HUES64 (cell line): ENCODE data around the gene KCTD7.
"Not testable (repeated sequence)": the region's sequence is repeated elsewhere in the genome, so short reads cannot be mapped to it uniquely, and the experiment has no call there.

Experiments
- H3K27ac ChIP-seq: 2 replicates; pipeline ENCODE4 v1.7.0; 2013; ENCODE audit warnings: low read depth, low read length, inconsistent platforms
- H3K27me3 ChIP-seq: 2 replicates; pipeline ENCODE4 v1.6.1; 2013; ENCODE audit warnings: mild to moderate bottlenecking, low read length; ENCODE audit not compliant: insufficient read depth
- H3K36me3 ChIP-seq: 2 replicates; pipeline ENCODE4 v1.6.1; 2013; ENCODE audit warnings: mild to moderate bottlenecking, low read length; ENCODE audit not compliant: insufficient read depth
- H3K4me1 ChIP-seq: 2 replicates; pipeline ENCODE4 v1.6.1; 2013; ENCODE audit warnings: mild to moderate bottlenecking, low read length, moderate library complexity; ENCODE audit not compliant: insufficient read depth
- H3K4me3 ChIP-seq: 2 replicates; pipeline ENCODE4 v1.5.1; 2013; ENCODE audit warnings: mild to moderate bottlenecking, low read length, moderate library complexity
- H3K9ac ChIP-seq: 2 replicates; pipeline ENCODE4 v1.6.1; 2013; ENCODE audit warnings: mild to moderate bottlenecking, low read depth, low read length
- H3K9me3 ChIP-seq: 2 replicates; pipeline ENCODE4 v1.6.1; 2013; ENCODE audit warnings: low read depth, low read length; ENCODE audit not compliant: insufficient read depth
- WGBS: fragments of 150-250, 120-280 bp; methylation state at CpG from one replicate; pipeline ENCODE4 v1.1.7; 2013; ENCODE audit warnings: missing lambda C conversion rate; 5-methylcytosine and 5-hydroxymethylcytosine counted together

The KCTD7 gene

GRCh38 chr7:66591799-66592596 is 36.7 kb upstream of the KCTD7 start:
- H3K27me3 ChIP-seq: no peaks in the 10 kb centered on the region
- under 1% methylated on average over 83 of the region's 83 CpGs for WGBS
- peaks cover 3% of the 10 kb centered on the region; the same call in 1 of the 2 replicates for H3K36me3 ChIP-seq
- H3K4me1 ChIP-seq: peaks cover 4% of the 10 kb centered on the region; the same call in 1 of the 2 replicates
- H3K9me3 ChIP-seq: peaks cover 10% of the 10 kb centered on the region; the same call in 1 of the 2 replicates
- H3K9ac ChIP-seq: peak overlapping the region; percentile 91
- peak overlapping the region; percentile 99 for H3K27ac ChIP-seq
- peak overlapping the region; percentile 79 for H3K4me3 ChIP-seq

DNA sequence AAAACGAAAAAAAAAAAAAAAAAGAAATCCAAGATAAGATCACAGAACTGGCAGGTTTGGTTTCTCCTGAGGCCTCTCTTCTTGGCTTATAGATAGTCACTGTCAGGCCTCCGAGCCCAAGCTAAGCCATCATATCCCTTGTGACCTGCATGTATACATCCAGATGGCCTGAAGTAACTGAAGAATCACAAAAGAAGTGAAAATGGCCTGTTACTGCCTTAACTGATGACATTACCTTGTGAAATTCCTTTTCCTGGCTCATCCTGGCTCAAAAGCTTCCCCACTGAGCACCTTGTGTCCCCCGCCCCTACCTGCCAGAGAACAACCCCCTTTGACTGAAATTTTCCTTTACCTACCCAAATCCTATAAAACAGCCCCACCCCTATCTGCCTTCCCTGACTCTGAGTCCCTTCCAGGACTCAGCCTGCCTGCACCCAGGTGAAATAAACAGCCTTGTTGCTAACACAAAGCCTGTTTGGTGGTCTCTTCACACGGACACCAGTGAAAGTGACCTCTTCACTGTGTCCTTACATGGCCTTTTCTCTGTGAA is 36.0 kb upstream of the KCTD7 start:
- not testable (repeated sequence) for H3K27me3 ChIP-seq, H3K36me3 ChIP-seq, H3K4me1 ChIP-seq
- H3K4me3 ChIP-seq: peak overlapping the region; percentile 79
- peaks cover 10% of the 10 kb centered on the region; the same call in 1 of the 2 replicates for H3K9me3 ChIP-seq
- H3K9ac ChIP-seq: peak overlapping the region; percentile 91
- 36% methylated on average over 3 of the region's 4 CpGs for whole genome bisulfite sequencing
- peak overlapping the region; percentile 99 for H3K27ac ChIP-seq

GRCh38 chr7:66594082-66594481 is 34.6 kb upstream of the KCTD7 start:
- H3K36me3 ChIP-seq, H3K4me3 ChIP-seq, H3K9ac ChIP-seq, H3K27me3 ChIP-seq, H3K27ac ChIP-seq, H3K4me1 ChIP-seq: not testable (repeated sequence)
- peaks cover 10% of the 10 kb centered on the region; the same call in 1 of the 2 replicates for H3K9me3 ChIP-seq
- WGBS: 96% methylated on average over 5 of the region's 8 CpGs

- Histone ChIP-seq H3K9me3 (peaks cover 10% of the 10 kb centered on the region; the same call in 1 of the 2 replicates), H3K9ac (no peak overlapping the region), H3K36me3 (no peaks in the 10 kb centered on the region), H3K27ac (no peak overlapping the region), H3K4me1 (peaks cover 2% of the 10 kb centered on the region; the same call in 1 of the 2 replicates), H3K27me3 (no peaks in the 10 kb centered on the region), H3K4me3 (no peak overlapping the region)
- WGBS: 94% methylated on average over 2 of the region's 2 CpGs
These were observed 31.2 kb upstream of the KCTD7 start for GRCh38 chr7:66597461-66597860.

DNA sequence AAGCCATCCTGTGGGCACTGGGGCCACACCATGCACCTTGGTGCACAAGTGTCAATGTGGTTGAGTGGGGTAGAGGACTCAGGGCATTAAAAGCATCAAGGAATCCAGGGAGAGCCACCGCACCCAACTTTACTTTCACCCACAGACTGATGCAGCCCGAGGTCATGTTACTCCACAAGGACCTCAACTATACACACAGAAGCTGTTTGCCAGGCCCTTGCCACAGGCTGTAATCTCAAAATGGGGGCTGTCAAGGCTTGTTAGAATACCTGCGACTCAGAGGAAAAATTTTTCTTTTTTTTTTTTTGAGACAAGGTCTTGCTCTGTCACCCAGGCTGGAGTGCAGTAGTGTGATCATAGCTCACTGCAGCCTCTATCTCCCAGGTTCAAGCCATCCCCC is 26.5 kb upstream of the KCTD7 start:
- H3K9me3 ChIP-seq: no peaks in the 10 kb centered on the region
- H3K4me3 ChIP-seq: no peak overlapping the region
- no peaks in the 10 kb centered on the region for H3K36me3 ChIP-seq
- no peaks in the 10 kb centered on the region for H3K27me3 ChIP-seq
- WGBS: 92% methylated on average over 3 of the region's 3 CpGs
- H3K4me1 ChIP-seq: no peaks in the 10 kb centered on the region
- no peak overlapping the region for H3K9ac ChIP-seq
- H3K27ac ChIP-seq: no peak overlapping the region

- no peak overlapping the region for H3K9ac ChIP-seq
- WGBS: 96% methylated on average over 1 of the region's 1 CpG
These were observed 24.5 kb upstream of the KCTD7 start for GRCh38 chr7:66604198-66604597.

GRCh38 chr7:66606540-66607291 is 22.0 kb upstream of the KCTD7 start:
- not testable (repeated sequence) for H3K27me3 ChIP-seq, H3K36me3 ChIP-seq, H3K9me3 ChIP-seq, H3K4me1 ChIP-seq, H3K4me3 ChIP-seq, H3K27ac ChIP-seq, H3K9ac ChIP-seq
- 92% methylated on average over 34 of the region's 34 CpGs for WGBS

More at GRCh38 chr7:66604198-66604597, 24.5 kb upstream of the KCTD7 start:
- no peaks in the 10 kb centered on the region for H3K36me3 ChIP-seq
- no peak overlapping the region for H3K4me3 ChIP-seq
- H3K27me3 ChIP-seq: no peaks in the 10 kb centered on the region
- no peaks in the 10 kb centered on the region for H3K4me1 ChIP-seq
- no peak overlapping the region for H3K27ac ChIP-seq
- H3K9me3 ChIP-seq: no peaks in the 10 kb centered on the region

DNA sequence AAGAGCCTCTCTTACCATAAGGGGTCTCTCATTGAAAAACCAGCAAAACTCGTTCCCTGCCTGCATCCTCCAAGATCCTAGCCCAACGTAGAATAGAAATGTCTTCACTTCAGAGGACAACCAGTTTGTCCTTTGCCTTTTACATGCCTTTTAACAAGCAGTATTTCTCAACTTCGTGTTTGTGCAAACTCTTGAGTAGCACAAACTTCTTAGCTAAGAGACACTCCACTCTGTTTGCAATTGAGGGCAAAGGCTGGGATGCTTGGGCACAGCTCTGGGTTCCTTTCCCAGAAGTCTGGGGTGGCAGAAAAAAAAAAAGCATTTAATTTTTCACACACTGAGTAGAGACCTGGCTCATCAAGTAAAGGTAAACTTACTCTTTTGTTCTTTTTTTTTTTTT is 19.5 kb upstream of the KCTD7 start:
- Histone ChIP-seq H3K27ac (no peak overlapping the region), H3K9ac (no peak overlapping the region), H3K4me3 (no peak overlapping the region), H3K27me3 (no peaks in the 10 kb centered on the region), H3K36me3 (no peaks in the 10 kb centered on the region), H3K4me1 (no peaks in the 10 kb centered on the region), H3K9me3 (no peaks in the 10 kb centered on the region)
- WGBS: 78% methylated on average over 3 of the region's 3 CpGs

DNA sequence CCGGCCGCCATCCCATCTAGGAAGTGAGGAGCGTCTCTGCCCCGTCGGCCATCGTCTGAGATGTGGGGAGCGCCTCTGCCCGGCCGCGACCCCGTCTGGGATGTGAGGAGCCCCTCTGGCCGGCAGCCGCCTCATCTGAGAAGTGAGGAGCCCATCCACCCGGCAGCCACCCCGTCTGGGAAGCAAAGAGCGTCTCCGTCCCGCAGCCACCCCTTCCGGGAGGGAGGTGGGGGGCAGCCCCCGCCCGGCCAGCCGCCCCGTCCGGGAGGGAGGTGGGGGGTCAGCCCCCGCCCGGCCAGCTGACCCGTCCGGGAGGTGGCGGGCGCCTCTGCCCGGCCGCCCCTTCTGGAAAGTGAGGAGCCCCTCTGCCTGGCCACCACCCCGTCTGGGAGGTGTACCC is 14.1 kb upstream of the KCTD7 start:
- 97% methylated on average over 33 of the region's 33 CpGs for WGBS
- H3K4me1 ChIP-seq: peaks cover 16% of the 10 kb centered on the region
- H3K9me3 ChIP-seq, H3K27me3 ChIP-seq, H3K4me3 ChIP-seq, H3K36me3 ChIP-seq, H3K27ac ChIP-seq, H3K9ac ChIP-seq: not testable (repeated sequence)

GRCh38 chr7:66615699-66616098 is 13.0 kb upstream of the KCTD7 start:
- H3K9ac ChIP-seq: no peak overlapping the region
- no peaks in the 10 kb centered on the region for H3K36me3 ChIP-seq
- H3K9me3 ChIP-seq: no peaks in the 10 kb centered on the region
- no peak overlapping the region for H3K27ac ChIP-seq
- no peaks in the 10 kb centered on the region for H3K27me3 ChIP-seq
- H3K4me3 ChIP-seq: no peak overlapping the region
- H3K4me1 ChIP-seq: peaks cover 20% of the 10 kb centered on the region
- WGBS: 100% methylated on average over 1 of the region's 1 CpG

GRCh38 chr7:66617295-66617694 is 11.4 kb upstream of the KCTD7 start:
- Histone ChIP-seq H3K27me3 (no peaks in the 10 kb centered on the region), H3K9me3 (no peaks in the 10 kb centered on the region), H3K27ac (no peak overlapping the region), H3K9ac (no peak overlapping the region), H3K4me1 (peaks cover 20% of the 10 kb centered on the region), H3K4me3 (no peak overlapping the region), H3K36me3 (no peaks in the 10 kb centered on the region)
- WGBS: 95% methylated on average over 8 of the region's 8 CpGs
